Astrocyte of the spinal cord (primary cell): ENCODE measurements around the gene CD200R1L.

ENCODE experiments used
- DNase-seq: peaks from one replicate; pipeline ENCODE4 v3.0.0; 2011; ENCODE audit warnings: low read depth, low spot score
- H3K4me3 ChIP-seq: 2 replicates; pipeline ENCODE4 v1.5.1; 2011; ENCODE audit warnings: low read depth, mild to moderate bottlenecking, low read length, moderate library complexity
- in situ Hi-C: cut with HindIII; loops from 2 replicates; pipeline ENCODE4 v1.10.0; 2017; ENCODE audit warnings: low sequenced_read_pairs
- TF ChIP-seq, protein P1 (sequence below): IDR thresholded peaks from 2 replicates; pipeline ENCODE4 v1.5.1; 2012; ENCODE audit warnings: low read depth, mild to moderate bottlenecking, low read length, inconsistent platforms

Gene CD200R1L

DNA sequence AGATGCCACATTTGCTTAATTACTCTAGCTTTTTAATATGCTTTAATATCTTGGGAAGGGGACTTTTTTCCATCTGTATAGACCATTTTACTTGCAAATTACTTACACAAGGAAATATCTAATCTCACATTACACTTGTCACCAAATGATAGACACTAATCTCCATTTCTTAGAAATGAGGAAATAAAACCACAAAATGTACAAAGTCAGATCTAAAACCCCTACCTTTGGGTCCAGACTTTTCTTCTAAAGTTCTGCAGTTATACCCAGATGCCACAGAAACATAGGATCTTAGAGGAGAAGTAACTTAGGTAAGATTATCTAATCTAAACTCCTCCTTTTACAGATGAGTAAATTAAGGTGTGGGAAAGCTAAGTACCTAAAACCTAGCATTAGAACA is 44.3 kb downstream of the CD200R1L start:
- H3K4me3 ChIP-seq = no peak overlapping the region
- no peak for DNase-seq
- TF ChIP-seq, protein P1, sequence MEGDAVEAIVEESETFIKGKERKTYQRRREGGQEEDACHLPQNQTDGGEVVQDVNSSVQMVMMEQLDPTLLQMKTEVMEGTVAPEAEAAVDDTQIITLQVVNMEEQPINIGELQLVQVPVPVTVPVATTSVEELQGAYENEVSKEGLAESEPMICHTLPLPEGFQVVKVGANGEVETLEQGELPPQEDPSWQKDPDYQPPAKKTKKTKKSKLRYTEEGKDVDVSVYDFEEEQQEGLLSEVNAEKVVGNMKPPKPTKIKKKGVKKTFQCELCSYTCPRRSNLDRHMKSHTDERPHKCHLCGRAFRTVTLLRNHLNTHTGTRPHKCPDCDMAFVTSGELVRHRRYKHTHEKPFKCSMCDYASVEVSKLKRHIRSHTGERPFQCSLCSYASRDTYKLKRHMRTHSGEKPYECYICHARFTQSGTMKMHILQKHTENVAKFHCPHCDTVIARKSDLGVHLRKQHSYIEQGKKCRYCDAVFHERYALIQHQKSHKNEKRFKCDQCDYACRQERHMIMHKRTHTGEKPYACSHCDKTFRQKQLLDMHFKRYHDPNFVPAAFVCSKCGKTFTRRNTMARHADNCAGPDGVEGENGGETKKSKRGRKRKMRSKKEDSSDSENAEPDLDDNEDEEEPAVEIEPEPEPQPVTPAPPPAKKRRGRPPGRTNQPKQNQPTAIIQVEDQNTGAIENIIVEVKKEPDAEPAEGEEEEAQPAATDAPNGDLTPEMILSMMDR = no peak
- in situ Hi-C loops = no loop called here

DNA sequence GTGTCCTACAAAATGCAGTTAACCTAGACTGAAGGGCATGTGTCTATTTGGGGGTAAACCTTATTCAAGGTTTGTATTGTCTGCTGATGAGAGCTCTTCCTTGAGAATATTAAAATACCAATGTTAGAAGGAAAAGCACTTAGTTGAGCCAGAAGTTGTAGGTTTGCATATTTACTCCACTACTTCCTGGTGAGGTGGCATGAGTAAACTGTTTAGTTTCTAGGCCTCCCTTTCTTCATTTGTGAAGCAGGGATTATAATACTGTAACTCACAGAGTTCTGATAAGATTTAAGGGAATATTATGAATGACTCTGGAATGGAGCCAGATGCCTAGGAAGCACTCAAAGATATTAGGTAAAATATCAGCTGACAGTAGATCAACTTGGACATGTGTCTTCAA is 46.7 kb downstream of the CD200R1L start:
- no peak overlapping the region for H3K4me3 ChIP-seq
- TF ChIP-seq, protein P1 = no peak
- no peak for DNase-seq
- in situ Hi-C loops = no loop called here

DNA sequence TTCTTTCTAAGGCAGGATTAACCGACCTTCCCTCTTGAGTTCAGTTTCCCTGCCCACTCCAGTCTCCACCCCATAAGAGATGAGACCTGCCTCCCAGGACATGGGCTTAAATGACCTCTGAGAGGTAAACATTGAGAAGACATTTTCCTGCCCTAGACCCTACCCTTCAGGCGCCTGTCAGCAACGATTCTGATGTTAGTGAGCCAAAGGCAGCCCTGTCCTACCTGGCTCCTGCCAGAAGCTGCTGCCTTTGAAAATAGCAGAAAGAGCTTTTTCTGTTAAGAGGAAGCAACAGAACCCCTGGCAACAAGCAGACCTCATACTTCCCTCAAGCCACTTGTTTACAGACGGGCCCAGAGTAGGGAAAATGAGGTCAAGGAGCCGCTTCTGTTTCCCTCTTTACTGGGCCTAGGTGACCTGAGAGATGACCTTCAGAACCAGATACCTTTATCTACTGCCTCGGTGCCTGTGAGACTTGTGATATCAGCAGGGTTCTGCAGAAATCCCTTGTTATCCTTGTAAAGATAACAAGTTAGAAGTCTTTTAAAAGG is 52.0 kb downstream of the CD200R1L start:
- in situ Hi-C loops = no loop called here
- no peak for DNase-seq
- TF ChIP-seq, protein P1 = no peak
- no peak overlapping the region for H3K4me3 ChIP-seq

DNA sequence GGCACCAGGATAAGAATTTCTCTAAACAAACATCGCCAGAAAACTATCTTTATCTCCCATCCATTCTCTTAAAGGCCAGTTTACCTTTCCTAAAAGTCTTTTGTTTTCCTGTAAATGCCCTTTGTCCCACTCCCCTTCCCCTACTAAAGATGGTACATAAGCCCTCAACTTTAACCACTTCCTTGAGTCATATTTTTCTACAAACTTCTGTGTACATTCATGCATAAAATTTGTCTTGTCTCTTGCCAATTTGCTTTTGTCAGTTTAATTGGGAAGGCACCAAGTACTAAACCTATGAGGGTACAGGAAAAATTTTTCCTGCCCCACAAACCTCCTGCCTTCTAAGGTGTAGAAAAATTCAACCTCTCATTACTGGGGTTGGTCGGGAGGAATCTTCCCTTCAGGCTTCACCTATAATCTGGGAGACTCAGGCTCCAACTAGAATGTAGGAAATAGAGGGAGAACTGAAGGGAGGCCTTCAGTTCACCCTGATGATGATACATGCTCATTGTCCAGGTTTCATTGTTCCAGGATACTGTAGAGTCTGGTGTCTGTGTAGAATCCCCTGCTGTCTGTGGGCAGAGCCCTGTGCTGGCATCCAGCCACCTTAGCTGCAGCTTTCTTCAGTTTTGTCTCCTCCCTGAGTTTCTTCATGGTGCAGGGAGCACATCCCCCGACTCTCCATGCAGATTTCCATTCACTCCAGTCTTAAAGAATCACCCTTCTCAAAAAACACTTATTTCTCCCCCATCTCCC is 53.2 kb downstream of the CD200R1L start:
- in situ Hi-C loops = no loop called here

DNA sequence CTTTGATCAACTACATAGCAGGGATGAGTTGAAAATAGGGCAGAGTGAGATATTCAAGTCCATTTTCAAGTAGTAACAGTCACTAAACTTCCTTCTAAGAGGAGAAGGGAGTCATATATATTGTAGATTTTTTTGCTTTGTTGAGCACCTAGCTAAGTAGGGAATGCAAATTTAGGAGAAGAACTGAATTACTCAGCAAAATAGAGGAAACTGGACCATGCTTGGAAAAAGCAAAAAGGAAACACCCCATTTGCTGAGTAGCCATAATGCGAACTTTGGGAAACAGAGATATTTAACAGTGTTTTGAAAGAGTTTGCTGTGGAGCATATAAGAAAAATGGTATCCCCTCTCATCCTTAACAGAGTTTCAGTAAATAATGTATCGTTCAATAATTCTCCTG is 54.9 kb downstream of the CD200R1L start:
- in situ Hi-C loops = no loop called here
- TF ChIP-seq, protein P1 = no peak
- H3K4me3 ChIP-seq = no peak overlapping the region
- DNase-seq = no peak

More for the DNA sequence above, 53.2 kb downstream of the CD200R1L start:
- no peak overlapping the region for H3K4me3 ChIP-seq
- TF ChIP-seq, protein P1 = no peak
- no peak for DNase-seq

DNA sequence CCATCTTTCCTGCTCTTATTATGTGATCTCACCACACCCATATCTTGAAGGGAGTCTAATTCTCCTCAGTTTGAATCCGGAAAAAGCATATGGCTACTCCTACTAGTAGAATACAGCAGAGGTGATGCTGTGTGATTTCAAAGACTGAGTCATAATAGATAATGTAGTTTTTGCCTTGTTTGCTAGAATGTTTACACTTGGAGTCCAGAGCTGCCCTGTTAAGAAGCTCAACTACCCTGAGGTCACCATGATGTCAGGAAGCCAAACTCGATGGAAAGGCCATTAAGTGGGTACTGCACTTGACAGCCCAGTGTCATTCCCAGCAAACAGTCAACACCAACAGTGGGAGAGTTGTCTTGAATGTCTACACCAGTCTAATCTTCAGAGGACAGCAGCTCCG is 56.9 kb downstream of the CD200R1L start:
- H3K4me3 ChIP-seq = no peak overlapping the region
- TF ChIP-seq, protein P1 = no peak
- no peak for DNase-seq
- in situ Hi-C loops = no loop called here
